Neural progenitor cell (in vitro differentiated cells): ENCODE results near the gene SFSWAP. TPM values are rescaled to one million over a fixed set of nuclear protein-coding genes. Genes with fewer than 3 reads are reported as not detected.
A peak's percentile ranks its signal among the peaks of the same experiment; 100 is the strongest.

Experiments used
- DNase-seq: peaks from one replicate; pipeline ENCODE4 v3.0.0-alpha.2; 2016; ENCODE audit warnings: low spot score
- H2AFZ ChIP-seq: fragments of 200-600 bp; sonication (generic); replicated peaks from 2 replicates; pipeline ENCODE4 v1.6.1; 2016; ENCODE audit warnings: antibody characterized with exemption
- H3F3A ChIP-seq: fragments of 200-600 bp; sonication (generic); 2 replicates; pipeline ENCODE4 v1.6.1; 2016; ENCODE audit warnings: antibody characterized with exemption, low read depth
- H3K27ac ChIP-seq: fragments of 200-600 bp; sonication (generic); 2 replicates; pipeline ENCODE4 v1.5.1; 2016; ENCODE audit warnings: mild to moderate bottlenecking
- H3K27me3 ChIP-seq: fragments of 200-600 bp; sonication (generic); 2 replicates; pipeline ENCODE4 v1.6.1; 2016; ENCODE audit warnings: mild to moderate bottlenecking, moderate library complexity
- H3K36me3 ChIP-seq: fragments of 200-600 bp; sonication (generic); 2 replicates; pipeline ENCODE4 v1.5.1; 2016
- H3K4me1 ChIP-seq: fragments of 200-600 bp; sonication (generic); 2 replicates; pipeline ENCODE4 v1.6.1; 2016; ENCODE audit warnings: mixed run types
- H3K4me2 ChIP-seq: fragments of 200-600 bp; sonication (generic); 2 replicates; pipeline ENCODE4 v1.6.1; 2016
- H3K4me3 ChIP-seq: fragments of 200-600 bp; sonication (generic); 2 replicates; pipeline ENCODE4 v1.5.1; 2016
- H3K79me2 ChIP-seq: fragments of 200-600 bp; sonication (generic); 2 replicates; pipeline ENCODE4 v1.6.1; 2016; ENCODE audit warnings: low read depth
- H3K9ac ChIP-seq: fragments of 200-600 bp; sonication (generic); 2 replicates; pipeline ENCODE4 v1.6.1; 2016
- H3K9me3 ChIP-seq: fragments of 200-600 bp; sonication (generic); 2 replicates; pipeline ENCODE4 v1.5.1; 2016; ENCODE audit warnings: low read depth
- H4K20me1 ChIP-seq: fragments of 200-600 bp; sonication (generic); 2 replicates; pipeline ENCODE4 v1.6.1; 2016; ENCODE audit warnings: low read depth
- H3K27ac Mint-ChIP-seq: 3 replicates; pipeline ENCODE4 v1.8.0; 2021; ENCODE audit warnings: mixed read lengths
- H3K27me3 Mint-ChIP-seq: 2 replicates; pipeline ENCODE4 v1.8.0; 2022; ENCODE audit warnings: low read depth, mild to moderate bottlenecking, inconsistent platforms, moderate library complexity, mixed read lengths; ENCODE audit not compliant: insufficient read depth
- H3K36me3 Mint-ChIP-seq: 3 replicates; pipeline ENCODE4 v1.8.0; 2021; ENCODE audit warnings: mixed read lengths
- H3K4me1 Mint-ChIP-seq: 3 replicates; pipeline ENCODE4 v1.8.0; 2021; ENCODE audit warnings: mixed read lengths
- H3K4me3 Mint-ChIP-seq: 3 replicates; pipeline ENCODE4 v1.8.0; 2021; ENCODE audit warnings: mild to moderate bottlenecking, moderate library complexity, mixed read lengths
- H3K9me3 Mint-ChIP-seq: 3 replicates; pipeline ENCODE4 v1.8.0; 2020; ENCODE audit warnings: mixed read lengths
- EZH2 ChIP-seq: fragments of 200-600 bp; sonication (generic); IDR thresholded peaks from 2 replicates; pipeline ENCODE4 v1.6.1; 2017; ENCODE audit warnings: antibody characterized with exemption, mild to moderate bottlenecking, moderate library complexity
- EZH2phosphoT487 ChIP-seq: fragments of 200-600 bp; sonication (generic); IDR thresholded peaks from 2 replicates; pipeline ENCODE4 v1.6.1; 2017; ENCODE audit warnings: antibody characterized with exemption
- total RNA-seq: library from RNA; depleted of rRNA; stranded (reverse); fragments of >200 nt; gene quantifications from 2 replicates; pipeline ENCODE4 v1.2.3, GENCODE V29; 2015; ENCODE audit warnings: low replicate concordance
- TF ChIP-seq, protein P1 (sequence below): fragments of 200-600 bp; sonication (generic); IDR thresholded peaks from 2 replicates; pipeline ENCODE4 v1.5.1; 2017; ENCODE audit warnings: antibody characterized with exemption, mild to moderate bottlenecking

SFSWAP gene
- total RNA-seq, 1 donor from 2014 or later = 37.0 TPM

DNA sequence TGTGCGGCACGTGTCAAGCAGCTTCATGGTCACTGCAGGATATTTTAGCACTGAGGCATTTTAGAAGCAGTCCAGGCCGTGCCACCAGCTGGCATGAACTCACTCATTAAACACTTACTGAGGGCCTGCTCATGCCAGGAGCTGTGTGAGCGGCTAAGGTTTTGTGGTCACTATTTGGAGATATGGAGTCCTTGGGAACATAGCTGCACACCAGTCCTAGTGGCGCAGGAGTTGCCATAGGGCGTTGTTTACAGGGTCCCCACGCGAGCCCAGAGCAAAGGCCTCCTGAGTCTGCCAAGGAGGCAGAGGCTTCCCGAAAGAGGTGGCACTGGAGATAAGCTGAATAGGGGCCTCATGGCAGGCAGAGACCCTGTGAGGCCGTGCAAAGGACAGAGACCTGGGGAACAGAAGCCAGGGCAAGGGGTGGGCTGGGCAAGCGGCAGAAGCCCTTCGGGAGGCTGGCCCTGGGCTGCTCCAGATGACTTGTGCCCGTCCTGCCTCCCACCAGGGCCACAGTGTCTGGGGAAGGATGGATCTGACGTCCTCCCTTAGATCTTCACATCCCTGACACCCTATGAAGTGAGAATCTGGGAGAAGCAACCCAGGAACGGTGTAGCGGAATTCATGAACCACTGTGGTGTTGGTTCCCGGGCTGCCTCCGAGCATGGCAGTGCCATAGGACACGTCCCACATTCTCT, 38.9 kb downstream of the SFSWAP start:
- Mint-ChIP-seq H3K36me3 (peaks cover 47% of the 10 kb centered on the region), H3K27me3 (peaks cover 4% of the 10 kb centered on the region), H3K4me3 (no peak overlapping the region), H3K27ac (no peak overlapping the region), H3K4me1 (peaks cover 16% of the 10 kb centered on the region), H3K9me3 (peaks cover 4% of the 10 kb centered on the region)
- Histone ChIP-seq H3F3A (no peaks in the 10 kb centered on the region), H4K20me1 (peaks cover 18% of the 10 kb centered on the region), H3K27me3 (no peaks in the 10 kb centered on the region), H3K27ac (no peak overlapping the region), H3K36me3 (no peaks in the 10 kb centered on the region), H3K9ac (no peak overlapping the region), H3K4me1 (peaks cover 6% of the 10 kb centered on the region), H2AFZ (no peak overlapping the region), H3K4me3 (no peak overlapping the region), H3K79me2 (peaks cover 4% of the 10 kb centered on the region), H3K4me2 (no peak overlapping the region), H3K9me3 (no peaks in the 10 kb centered on the region)
- TF ChIP-seq EZH2phosphoT487 (no peak), EZH2 (no peak)
- TF ChIP-seq, protein P1, sequence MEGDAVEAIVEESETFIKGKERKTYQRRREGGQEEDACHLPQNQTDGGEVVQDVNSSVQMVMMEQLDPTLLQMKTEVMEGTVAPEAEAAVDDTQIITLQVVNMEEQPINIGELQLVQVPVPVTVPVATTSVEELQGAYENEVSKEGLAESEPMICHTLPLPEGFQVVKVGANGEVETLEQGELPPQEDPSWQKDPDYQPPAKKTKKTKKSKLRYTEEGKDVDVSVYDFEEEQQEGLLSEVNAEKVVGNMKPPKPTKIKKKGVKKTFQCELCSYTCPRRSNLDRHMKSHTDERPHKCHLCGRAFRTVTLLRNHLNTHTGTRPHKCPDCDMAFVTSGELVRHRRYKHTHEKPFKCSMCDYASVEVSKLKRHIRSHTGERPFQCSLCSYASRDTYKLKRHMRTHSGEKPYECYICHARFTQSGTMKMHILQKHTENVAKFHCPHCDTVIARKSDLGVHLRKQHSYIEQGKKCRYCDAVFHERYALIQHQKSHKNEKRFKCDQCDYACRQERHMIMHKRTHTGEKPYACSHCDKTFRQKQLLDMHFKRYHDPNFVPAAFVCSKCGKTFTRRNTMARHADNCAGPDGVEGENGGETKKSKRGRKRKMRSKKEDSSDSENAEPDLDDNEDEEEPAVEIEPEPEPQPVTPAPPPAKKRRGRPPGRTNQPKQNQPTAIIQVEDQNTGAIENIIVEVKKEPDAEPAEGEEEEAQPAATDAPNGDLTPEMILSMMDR = no peak
- DNase-seq = no peak

DNA sequence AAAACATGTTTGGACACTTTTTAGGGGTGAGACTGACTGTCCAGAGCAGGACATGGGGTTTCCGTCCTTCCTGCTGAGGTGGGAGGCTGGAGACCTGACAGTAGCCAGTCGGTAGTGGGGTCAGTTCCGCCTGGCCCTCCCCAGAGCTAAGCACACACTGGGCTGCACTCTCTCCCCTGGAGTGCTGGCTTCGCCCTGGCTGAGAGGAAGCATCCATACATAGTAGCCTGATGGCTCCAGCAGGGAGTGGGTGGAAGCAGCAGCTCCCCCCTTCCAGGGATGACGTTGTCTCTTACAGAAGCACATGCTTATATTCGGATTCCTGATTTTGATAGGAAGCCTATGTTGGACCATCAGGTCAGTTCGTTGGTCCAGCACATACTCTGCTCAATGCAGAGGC, 40.4 kb downstream of the SFSWAP start:
- H3K27ac Mint-ChIP-seq = no peak overlapping the region
- no peak for DNase-seq
- H3K9me3 ChIP-seq = no peaks in the 10 kb centered on the region
- no peak overlapping the region for H3K4me3 Mint-ChIP-seq
- H3K9me3 Mint-ChIP-seq = no peaks in the 10 kb centered on the region
- H3K79me2 ChIP-seq = peaks cover 4% of the 10 kb centered on the region
- TF ChIP-seq, protein P1 = no peak
- TF ChIP-seq EZH2 (no peak), EZH2phosphoT487 (no peak)
- no peak overlapping the region for H2AFZ ChIP-seq
- H3F3A ChIP-seq = no peaks in the 10 kb centered on the region
- no peak overlapping the region for H3K27ac ChIP-seq
- H4K20me1 ChIP-seq = peaks cover 18% of the 10 kb centered on the region
- H3K27me3 ChIP-seq = no peaks in the 10 kb centered on the region
- H3K4me3 ChIP-seq = no peak overlapping the region
- no peaks in the 10 kb centered on the region for H3K36me3 ChIP-seq
- peaks cover 6% of the 10 kb centered on the region for H3K4me1 ChIP-seq
- peaks cover 16% of the 10 kb centered on the region for H3K4me1 Mint-ChIP-seq
- peaks cover 47% of the 10 kb centered on the region for H3K36me3 Mint-ChIP-seq
- H3K9ac ChIP-seq = no peak overlapping the region
- no peak overlapping the region for H3K4me2 ChIP-seq
- H3K27me3 Mint-ChIP-seq = peaks cover 4% of the 10 kb centered on the region

DNA sequence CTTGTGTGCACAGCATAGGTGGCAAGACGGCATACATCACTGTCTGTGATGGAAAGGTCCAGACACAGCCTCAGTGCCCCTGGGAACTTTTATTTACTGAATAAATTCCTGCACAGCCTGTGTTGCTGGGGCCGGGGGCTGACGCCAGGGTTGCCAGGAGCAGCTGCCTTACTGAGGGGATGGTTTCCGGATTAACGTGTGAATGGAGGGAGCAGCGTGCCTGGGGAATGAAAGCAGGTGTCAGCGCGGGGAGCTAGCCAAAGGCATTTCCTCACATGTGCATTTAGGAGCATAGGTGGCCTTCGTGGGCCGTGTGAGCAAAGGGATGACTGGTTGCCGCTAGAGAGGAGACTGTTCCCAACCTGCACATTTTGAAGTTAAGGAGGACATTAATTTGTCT, 41.6 kb downstream of the SFSWAP start:
- Mint-ChIP-seq H3K36me3 (peaks cover 45% of the 10 kb centered on the region), H3K4me1 (peaks cover 16% of the 10 kb centered on the region), H3K27ac (peak overlapping the region; percentile 7), H3K27me3 (peaks cover 3% of the 10 kb centered on the region), H3K4me3 (no peak overlapping the region), H3K9me3 (no peaks in the 10 kb centered on the region)
- no peak overlapping the region for H2AFZ ChIP-seq
- peaks cover 6% of the 10 kb centered on the region for H3K4me1 ChIP-seq
- H3K79me2 ChIP-seq = peaks cover 4% of the 10 kb centered on the region
- H3K36me3 ChIP-seq = no peaks in the 10 kb centered on the region
- TF ChIP-seq, protein P1 = no peak
- TF ChIP-seq EZH2 (no peak), EZH2phosphoT487 (no peak)
- no peak overlapping the region for H3K9ac ChIP-seq
- no peak overlapping the region for H3K4me3 ChIP-seq
- no peaks in the 10 kb centered on the region for H3F3A ChIP-seq
- peak; percentile 58 for DNase-seq
- H4K20me1 ChIP-seq = peaks cover 18% of the 10 kb centered on the region
- no peak overlapping the region for H3K4me2 ChIP-seq
- no peaks in the 10 kb centered on the region for H3K9me3 ChIP-seq
- no peaks in the 10 kb centered on the region for H3K27me3 ChIP-seq
- H3K27ac ChIP-seq = no peak overlapping the region
